ENCODE data around the gene RLIM.
"Not testable (repeated sequence)": the region's sequence is repeated elsewhere in the genome, so short reads cannot be mapped to it uniquely, and the experiment has no call there.

Gene RLIM

GRCh38 chrX:74614093-74614909 is at the start of gene RLIM:
Gene RLIM, minus strand, starts transcription at chrX:74614624. Its CDS starts 18,647 bp downstream, at chrX:74595977.
- Histone ChIP-seq H3K4me1 (0 out of 2 replicates have a peak, but pooled peaks cover 12% of the 10 kb centered on the region), H3K9ac (peak within 1 kb of the TSS; percentile 97), H3K36me3 (peaks cover 23% of the 10 kb centered on the region; the same call in 1 of the 2 replicates), H3K27ac (peak within 1 kb of the TSS; percentile 99), H3K4me2 (peak within 1 kb of the TSS; percentile 65), H3K27me3 (peaks cover 26% of the 10 kb centered on the region), H3K4me3 (peak within 1 kb of the TSS; percentile 76), H4K20me1 (peaks cover 33% of the 10 kb centered on the region; the same call in 1 of the 2 replicates), H3K9me3 (peaks cover 10% of the 10 kb centered on the region; the same call in 1 of the 2 replicates)
- no peak for TF ChIP-seq Cebpa-rat (IDR thresholded peaks at IDR 0.05)

- H3K9ac ChIP-seq: no peak overlapping the region
- H3K27ac ChIP-seq: no peak overlapping the region
- H3K9me3 ChIP-seq: peaks cover 11% of the 10 kb centered on the region
- H3K27me3 ChIP-seq: peaks cover 11% of the 10 kb centered on the region; the same call in 1 of the 2 replicates
- no peak for TF ChIP-seq Cebpa-rat (IDR thresholded peaks at IDR 0.05)
- H3K36me3 ChIP-seq: no peaks in the 10 kb centered on the region
- no peak overlapping the region for H3K4me3 ChIP-seq
- H4K20me1 ChIP-seq: no peaks in the 10 kb centered on the region
- H3K4me2 ChIP-seq: no peak overlapping the region
- H3K4me1 ChIP-seq: no peaks in the 10 kb centered on the region
Observed at GRCh38 chrX:74656079-74656745, 41.8 kb upstream of the RLIM start.

GRCh38 chrX:74654953-74655352 is 40.5 kb upstream of the RLIM start:
- H4K20me1 ChIP-seq, H3K4me3 ChIP-seq, H3K4me2 ChIP-seq, H3K27ac ChIP-seq, H3K9ac ChIP-seq, H3K36me3 ChIP-seq, H3K4me1 ChIP-seq: not testable (repeated sequence)
- H3K27me3 ChIP-seq: peaks cover 11% of the 10 kb centered on the region; the same call in 1 of the 2 replicates
- H3K9me3 ChIP-seq: peaks cover 11% of the 10 kb centered on the region

GRCh38 chrX:74636749-74637314 is 22.4 kb upstream of the RLIM start:
- H3K9me3 ChIP-seq: peaks cover 14% of the 10 kb centered on the region; the same call in 1 of the 2 replicates
- no peak overlapping the region for H3K4me3 ChIP-seq
- no peak overlapping the region for H3K4me2 ChIP-seq
- H3K4me1 ChIP-seq: no peaks in the 10 kb centered on the region
- H3K27me3 ChIP-seq: peaks cover 59% of the 10 kb centered on the region
- no peaks in the 10 kb centered on the region for H4K20me1 ChIP-seq
- no peak for TF ChIP-seq Cebpa-rat (IDR thresholded peaks at IDR 0.05)
- H3K9ac ChIP-seq: no peak overlapping the region
- no peaks in the 10 kb centered on the region for H3K36me3 ChIP-seq
- H3K27ac ChIP-seq: no peak overlapping the region

- H3K27ac ChIP-seq: peak overlapping the region; percentile 99
- peak overlapping the region; percentile 65 for H3K4me2 ChIP-seq
- peaks cover 10% of the 10 kb centered on the region; the same call in 1 of the 2 replicates for H3K9me3 ChIP-seq
- H4K20me1 ChIP-seq: peaks cover 33% of the 10 kb centered on the region; the same call in 1 of the 2 replicates
- TF ChIP-seq Cebpa-rat (IDR thresholded peaks at IDR 0.05): no peak
- H3K36me3 ChIP-seq: peaks cover 23% of the 10 kb centered on the region; the same call in 1 of the 2 replicates
- H3K4me1 ChIP-seq: 0 out of 2 replicates have a peak, but pooled peaks cover 12% of the 10 kb centered on the region
- peak overlapping the region; percentile 97 for H3K9ac ChIP-seq
- H3K27me3 ChIP-seq: peaks cover 21% of the 10 kb centered on the region
- H3K4me3 ChIP-seq: peak overlapping the region; percentile 76
Observed at GRCh38 chrX:74613370-74614092, 893 bp downstream of the RLIM start.

- no peak overlapping the region for H3K4me3 ChIP-seq
Observed at GRCh38 chrX:74606799-74607198, 7.6 kb downstream of the RLIM start.

GRCh38 chrX:74606342-74606741 is 8.1 kb downstream of the RLIM start:
- Histone ChIP-seq H3K27ac (no peak overlapping the region), H4K20me1 (peaks cover 81% of the 10 kb centered on the region), H3K4me3 (no peak overlapping the region), H3K4me2 (no peak overlapping the region), H3K27me3 (peaks cover 26% of the 10 kb centered on the region), H3K4me1 (no peaks in the 10 kb centered on the region), H3K9ac (no peak overlapping the region), H3K9me3 (no peaks in the 10 kb centered on the region), H3K36me3 (peaks cover 36% of the 10 kb centered on the region)
- TF ChIP-seq Cebpa-rat (IDR thresholded peaks at IDR 0.05): no peak

More at GRCh38 chrX:74606799-74607198, 7.6 kb downstream of the RLIM start:
- H3K36me3 ChIP-seq: peaks cover 40% of the 10 kb centered on the region
- H3K9ac ChIP-seq: no peak overlapping the region
- H3K9me3 ChIP-seq: no peaks in the 10 kb centered on the region
- TF ChIP-seq Cebpa-rat (IDR thresholded peaks at IDR 0.05): no peak
- H3K4me1 ChIP-seq: no peaks in the 10 kb centered on the region
- H3K27me3 ChIP-seq: peaks cover 26% of the 10 kb centered on the region
- no peak overlapping the region for H3K4me2 ChIP-seq
- H3K27ac ChIP-seq: no peak overlapping the region
- H4K20me1 ChIP-seq: peaks cover 81% of the 10 kb centered on the region

- H3K4me1 ChIP-seq: no peaks in the 10 kb centered on the region
Observed at GRCh38 chrX:74603040-74603439, 11.4 kb downstream of the RLIM start.

GRCh38 chrX:74602142-74602541 is 12.3 kb downstream of the RLIM start:
- H4K20me1 ChIP-seq: peaks cover 98% of the 10 kb centered on the region

More at GRCh38 chrX:74603040-74603439, 11.4 kb downstream of the RLIM start:
- Histone ChIP-seq H3K27ac (no peak overlapping the region), H3K4me2 (no peak overlapping the region), H3K9ac (no peak overlapping the region), H3K9me3 (no peaks in the 10 kb centered on the region), H3K27me3 (peaks cover 56% of the 10 kb centered on the region), H3K4me3 (no peak overlapping the region), H4K20me1 (peaks cover 98% of the 10 kb centered on the region), H3K36me3 (peaks cover 21% of the 10 kb centered on the region)
- TF ChIP-seq Cebpa-rat (IDR thresholded peaks at IDR 0.05): no peak

More at GRCh38 chrX:74602142-74602541, 12.3 kb downstream of the RLIM start:
- Histone ChIP-seq H3K36me3 (peaks cover 14% of the 10 kb centered on the region), H3K4me3 (no peak overlapping the region), H3K4me2 (no peak overlapping the region), H3K27me3 (peaks cover 65% of the 10 kb centered on the region), H3K9ac (no peak overlapping the region), H3K27ac (no peak overlapping the region), H3K9me3 (no peaks in the 10 kb centered on the region), H3K4me1 (no peaks in the 10 kb centered on the region)
- TF ChIP-seq Cebpa-rat (IDR thresholded peaks at IDR 0.05): no peak
